OCI-LY7 (cell line): ENCODE measurements around the gene TMEM72.

Experiments
- CTCF ChIP-seq: fragments of 200-600 bp; sonication (generic); conservative IDR thresholded peaks from 2 replicates; pipeline ENCODE4 v1.5.1; 2014; ENCODE audit warnings: mild to moderate bottlenecking, antibody characterized with exemption, low read length, moderate library complexity, mixed read lengths
- EZH2phosphoT487 ChIP-seq: fragments of 200-600 bp; sonication (generic); IDR thresholded peaks from 2 replicates; pipeline ENCODE4 v1.6.1; 2018; ENCODE audit warnings: low read depth, borderline replicate concordance, mild to moderate bottlenecking, mixed run types, antibody characterized with exemption, low read length, moderate library complexity, mixed read lengths

- no peak for TF ChIP-seq CTCF
- no peak for TF ChIP-seq EZH2phosphoT487
These were observed 69.4 kb downstream of the TMEM72 start for GRCh38 chr10:44980309-44981171.
